ENCODE measurements around the gene COMMD10.

COMMD10 gene

DNA sequence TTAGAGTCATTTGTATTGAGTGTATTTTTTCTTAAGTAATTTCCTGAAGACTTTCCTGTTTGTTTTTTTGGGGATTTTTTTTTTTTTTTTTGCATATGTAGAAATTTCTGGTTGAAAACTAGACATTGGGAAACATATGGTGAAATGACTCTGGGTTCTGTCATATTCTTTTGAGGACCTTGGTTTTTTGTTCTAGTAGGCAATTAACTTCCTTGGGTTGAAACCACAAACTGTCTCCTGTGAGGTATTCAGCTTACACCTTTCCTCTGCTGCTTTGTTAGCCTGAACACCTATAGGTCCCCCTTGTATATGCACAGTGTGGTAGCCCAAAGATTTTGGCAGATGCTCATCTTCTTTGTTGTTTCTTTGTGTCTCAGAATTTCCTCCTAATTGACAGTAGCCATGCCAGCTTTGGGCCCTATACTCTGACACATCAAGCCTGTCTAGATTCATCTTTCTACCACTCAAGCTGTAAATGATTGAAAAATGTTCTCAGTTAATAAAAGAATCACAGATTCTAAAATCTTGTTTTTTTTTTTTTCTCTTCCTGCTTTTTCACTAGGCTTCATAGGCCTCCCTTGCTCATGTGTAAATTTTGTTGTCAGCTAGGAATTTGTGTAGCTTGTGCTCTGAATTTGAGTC, 140.6 kb downstream of the COMMD10 start:
- no peak for DNase-seq

DNA sequence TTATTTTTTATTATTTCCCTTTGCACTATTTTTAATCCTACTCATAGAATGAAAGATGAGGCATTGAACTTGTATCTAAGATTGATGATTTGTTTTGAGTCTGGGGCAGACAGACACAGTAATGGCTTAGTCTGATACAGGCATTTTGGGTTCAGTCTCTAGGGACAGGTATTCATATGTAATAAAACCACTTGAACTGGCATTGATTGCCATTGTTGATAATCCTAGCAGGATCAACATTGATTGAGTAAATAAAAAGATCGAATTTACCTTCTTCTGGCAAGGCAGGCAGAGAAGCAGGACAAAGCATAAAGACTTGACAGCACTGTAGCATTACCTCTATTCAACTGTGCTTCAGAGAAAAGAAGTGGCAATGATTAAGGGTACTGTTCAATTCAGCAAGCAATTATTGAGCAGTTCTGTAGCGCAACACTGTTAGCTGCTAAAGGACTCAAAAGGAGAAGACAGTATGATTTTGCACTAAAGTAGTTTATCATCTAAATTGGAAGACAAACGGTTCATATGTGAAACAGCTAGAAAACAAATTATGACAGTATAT, 144.4 kb downstream of the COMMD10 start:
- DNase-seq = no peak

DNA sequence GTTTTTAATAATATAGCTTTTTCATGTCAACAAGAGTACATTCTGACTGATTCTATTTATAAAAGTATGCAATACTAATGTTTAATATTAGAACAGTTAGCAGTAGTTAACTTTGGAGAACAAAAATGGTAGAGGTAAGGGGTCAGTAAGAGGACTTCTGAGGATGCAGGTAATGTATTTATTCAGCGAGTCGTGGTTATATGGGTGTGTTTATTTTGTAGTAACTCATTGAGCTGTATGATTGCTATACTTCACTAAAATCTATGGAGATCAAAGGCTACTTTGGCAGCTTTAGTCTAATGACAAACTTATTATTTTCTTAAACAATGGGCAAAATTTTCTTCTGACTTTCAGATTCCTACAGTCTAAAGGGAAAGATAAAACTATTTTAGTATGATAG, 146.5 kb downstream of the COMMD10 start:
- no peak for DNase-seq

DNA sequence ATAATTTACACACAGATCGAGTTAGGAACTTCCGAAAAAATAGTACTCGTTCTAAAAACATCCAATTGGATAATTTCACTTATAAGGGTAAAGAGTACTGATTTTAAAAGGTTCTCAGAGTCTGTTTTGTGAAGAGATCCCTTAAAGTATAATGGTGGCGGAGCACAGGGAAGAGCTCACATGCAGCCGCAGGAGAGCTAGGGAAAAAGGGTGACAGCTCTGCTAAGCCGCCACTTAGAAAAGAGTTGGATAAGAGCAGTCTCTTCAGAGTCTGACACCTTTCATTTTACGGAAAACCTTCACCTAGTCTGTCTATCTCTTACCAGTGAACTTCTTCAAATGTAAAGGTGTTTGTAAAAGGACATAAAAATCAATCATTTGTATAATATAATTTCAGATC, 149.9 kb downstream of the COMMD10 start:
- no peak for DNase-seq

DNA sequence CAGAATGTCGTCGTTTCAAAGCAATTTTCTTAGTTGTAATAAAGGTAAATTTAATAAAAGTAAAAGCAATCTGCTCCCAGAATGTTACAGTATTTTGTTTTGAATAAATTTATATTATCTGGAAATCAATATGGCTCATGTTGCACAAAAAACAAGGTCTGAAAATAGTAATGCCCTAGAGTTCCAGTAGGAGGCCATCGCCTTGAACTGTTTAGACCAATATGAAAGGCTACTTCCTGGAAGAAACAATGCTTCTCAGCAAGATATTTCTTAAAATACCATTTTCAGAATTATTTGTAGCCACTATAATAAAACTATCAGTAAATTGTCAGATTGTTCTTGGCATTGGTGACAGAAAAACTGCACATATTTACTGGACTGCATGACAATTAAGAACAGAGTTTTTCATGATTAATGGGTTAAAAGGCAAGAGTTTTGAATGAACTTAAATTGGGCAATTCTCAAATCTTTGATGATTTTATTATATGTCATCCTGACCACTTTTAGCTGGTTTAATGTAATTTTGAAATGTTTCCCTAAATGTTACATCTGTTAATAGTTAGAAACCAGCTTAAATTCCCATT, 153.2 kb downstream of the COMMD10 start:
- no peak for DNase-seq

DNA sequence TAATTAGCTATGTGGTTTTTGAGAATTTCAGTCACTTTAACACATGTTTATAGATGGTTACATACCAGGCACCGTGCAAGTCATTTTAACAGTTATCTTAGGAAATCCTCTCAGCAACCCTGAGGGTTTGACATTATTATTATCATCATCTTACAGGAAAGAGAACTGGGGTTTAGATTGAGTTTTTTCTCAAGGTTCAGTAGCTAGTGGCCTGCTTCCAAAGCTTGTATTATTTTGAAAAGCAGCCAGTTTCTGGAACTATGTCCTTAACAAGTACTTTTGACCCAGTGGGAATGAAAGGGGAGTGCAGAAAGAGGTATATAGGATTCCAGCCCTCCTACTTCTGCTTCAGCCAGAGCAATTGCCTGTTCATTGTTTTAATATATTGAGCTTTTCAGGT, 157.5 kb downstream of the COMMD10 start:
- no peak for DNase-seq

DNA sequence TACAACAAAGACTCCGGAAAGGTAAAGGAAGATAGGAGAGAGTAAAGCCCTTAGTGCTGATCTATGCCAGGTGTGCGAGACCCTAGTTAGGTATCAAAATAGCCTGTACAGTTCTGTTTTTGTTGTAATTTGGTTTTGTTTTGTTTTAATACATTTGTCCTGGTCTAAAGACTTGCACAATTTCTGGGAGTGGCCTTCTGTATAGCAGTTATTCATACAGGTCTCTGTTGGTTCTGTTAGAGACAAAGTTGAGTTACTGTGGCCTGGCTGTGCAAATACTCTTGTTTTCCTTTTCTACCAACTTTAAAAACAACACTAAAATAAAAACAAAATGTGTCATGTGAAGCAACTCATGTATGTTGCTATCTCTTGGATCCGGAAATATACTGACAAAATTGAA, 163.6 kb downstream of the COMMD10 start:
- no peak for DNase-seq

DNA sequence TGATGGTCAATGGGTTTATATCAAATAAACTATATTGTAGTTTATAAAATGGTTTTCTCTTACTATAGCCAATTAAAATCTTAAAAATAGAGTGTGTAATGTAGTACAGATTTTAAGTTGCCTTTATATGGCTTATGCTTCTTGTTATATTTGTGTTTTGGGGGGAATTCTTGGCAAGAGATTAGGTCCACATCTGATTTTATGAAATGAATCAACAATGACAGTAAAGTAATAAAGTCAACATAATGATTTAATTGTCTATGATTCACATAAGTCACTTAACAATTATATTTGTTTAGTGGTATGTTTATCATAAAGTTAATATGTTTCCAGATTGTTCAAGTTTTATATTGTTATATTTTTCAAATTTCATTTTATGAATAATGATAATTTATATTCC, 164.8 kb downstream of the COMMD10 start:
- DNase-seq = no peak

DNA sequence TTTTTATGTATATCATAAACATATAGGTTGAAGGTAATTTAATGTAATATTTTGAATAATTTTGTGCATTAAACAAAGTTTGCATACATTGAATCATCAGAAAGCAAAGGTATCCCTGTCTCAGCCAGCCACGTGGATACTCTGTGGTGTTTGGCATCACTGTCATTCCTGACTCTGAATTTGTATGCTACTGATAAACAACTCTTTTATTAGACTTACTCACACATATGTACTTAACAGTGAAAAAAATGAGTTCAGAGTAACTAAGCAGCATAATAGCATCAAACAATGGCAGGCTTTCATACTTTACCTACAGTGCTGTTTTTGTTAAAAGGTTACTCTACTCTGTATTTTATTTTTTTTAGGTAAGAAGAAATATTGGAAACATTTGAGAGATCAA, 171.9 kb downstream of the COMMD10 start:
- DNase-seq = no peak

DNA sequence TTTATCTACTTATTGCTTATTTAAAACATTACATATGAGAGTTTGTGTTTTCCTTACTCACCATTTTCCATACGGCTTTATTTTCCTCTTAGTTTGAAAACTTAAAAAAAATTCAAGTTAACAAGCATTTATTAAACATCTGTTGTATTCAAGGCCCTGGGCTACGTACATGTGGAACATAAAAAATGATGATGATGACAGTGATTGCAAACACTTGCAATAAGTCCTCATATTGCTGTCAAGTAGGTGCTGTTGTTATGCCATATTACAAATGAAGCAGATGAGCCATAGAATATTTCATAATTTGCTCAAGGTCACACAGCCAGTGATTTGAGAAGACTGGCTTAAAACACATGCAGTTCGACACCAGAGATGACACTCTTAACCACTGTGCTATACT, 180.6 kb downstream of the COMMD10 start:
- DNase-seq = no peak

DNA sequence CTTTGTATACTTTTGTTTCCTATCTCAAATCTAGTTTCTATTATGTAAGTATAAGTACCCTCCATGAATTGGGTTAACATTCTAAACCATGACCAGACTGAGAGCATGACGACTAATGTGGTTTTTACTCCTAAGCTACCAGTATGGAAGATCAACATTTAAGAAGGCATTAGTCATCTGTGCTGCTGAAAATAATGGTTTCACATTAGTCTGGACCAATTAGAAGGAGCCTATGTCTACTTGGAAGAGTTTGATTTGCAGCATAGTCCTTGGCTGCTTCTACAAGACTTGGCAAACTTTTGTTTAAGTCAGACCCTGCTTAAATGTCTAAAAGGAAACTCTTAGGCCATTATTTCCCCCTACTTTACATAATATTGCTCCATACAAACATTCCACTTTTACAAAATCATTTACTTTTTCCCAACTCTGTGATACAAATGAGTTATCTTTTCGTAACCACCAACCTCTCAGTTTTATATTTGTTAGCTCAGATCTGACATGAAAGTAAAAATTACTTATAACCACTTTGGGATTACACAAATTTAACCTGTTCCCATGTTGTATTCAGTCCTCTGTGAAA, 186.7 kb downstream of the COMMD10 start:
- no peak for DNase-seq

DNA sequence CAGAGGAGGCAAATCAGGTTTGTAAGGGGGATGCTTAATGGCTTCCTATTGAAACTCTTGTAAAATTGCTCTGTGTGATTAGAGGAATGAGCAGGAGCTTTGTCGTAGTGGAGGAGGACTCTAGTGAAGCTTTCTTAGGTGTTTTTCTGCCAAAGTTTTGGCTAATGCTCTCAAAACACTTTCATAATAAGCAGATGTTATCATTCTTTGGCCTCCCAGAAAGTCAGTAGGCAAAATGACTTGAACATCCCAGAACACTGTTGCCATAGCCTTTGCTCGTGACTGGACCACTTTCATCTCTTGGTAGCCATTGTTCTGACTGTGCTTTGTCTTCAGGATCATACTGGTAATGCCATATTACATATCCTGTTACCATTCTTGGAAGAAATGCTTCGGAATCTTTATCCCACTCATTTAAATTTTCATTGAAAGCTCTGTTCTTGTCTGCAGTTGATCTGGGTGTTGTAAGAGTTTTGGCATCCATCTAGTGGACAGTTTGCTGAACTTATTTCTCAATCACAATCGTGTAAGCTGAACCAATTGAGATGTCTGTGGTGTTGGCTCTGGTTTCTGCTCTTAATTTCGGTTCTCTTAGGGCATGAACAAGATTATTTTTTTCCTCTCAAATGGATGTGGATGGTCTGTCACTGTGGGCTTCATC, 187.6 kb downstream of the COMMD10 start:
- no peak for DNase-seq

DNA sequence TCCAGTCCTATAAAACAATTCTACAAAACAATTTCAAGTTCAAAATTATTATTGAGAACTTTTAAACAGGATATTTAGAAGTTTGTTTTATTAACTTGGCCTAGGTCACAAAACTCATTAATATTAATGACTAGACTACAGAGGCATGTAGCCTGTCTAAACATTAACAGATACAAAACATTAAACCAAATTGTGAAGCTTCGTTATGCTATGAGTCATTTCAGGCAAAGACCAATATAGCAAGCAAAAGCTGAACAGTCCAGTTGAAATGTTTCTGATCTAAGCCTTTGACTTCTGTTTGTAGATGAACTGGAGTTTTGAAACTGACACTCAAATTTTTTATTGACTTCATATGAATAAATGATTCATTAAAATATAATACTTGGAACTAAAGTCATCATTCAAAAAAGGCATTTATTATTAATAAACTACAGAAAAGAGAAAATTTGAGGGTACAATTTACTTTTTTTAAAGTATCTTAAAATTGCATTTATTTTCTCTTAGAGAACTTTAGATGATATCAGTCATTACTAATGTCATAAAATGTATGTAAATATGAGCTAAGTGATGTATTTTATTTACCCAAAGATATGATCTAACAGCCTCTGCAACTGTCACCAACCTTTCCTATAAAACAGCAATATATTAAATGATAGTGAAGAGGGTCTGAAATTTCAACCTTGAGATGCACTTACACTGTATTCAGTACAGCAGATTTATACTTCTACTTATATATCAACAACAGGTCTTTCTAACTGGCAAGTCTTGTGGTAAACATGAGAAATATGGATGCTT, 188.8 kb downstream of the COMMD10 start:
- no peak for DNase-seq

DNA sequence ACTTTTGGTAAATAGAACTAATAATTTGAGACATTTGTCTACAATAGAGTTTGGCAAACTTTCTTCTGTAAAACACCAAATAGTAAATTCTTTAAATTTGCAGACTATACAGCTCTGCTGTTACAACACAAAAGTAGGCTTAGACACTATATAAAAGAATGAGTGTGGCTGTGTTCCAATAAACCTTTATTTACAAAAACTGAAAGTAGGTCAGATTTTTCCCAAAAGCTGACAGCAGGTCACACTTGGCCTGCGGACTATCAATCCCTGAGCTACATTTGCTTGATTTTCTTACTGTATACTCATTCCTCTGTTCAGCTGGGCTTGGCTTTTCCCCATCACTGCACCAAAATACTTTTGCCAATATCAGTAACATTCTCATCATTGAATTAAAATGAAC, 189.4 kb downstream of the COMMD10 start:
- DNase-seq = no peak

DNA sequence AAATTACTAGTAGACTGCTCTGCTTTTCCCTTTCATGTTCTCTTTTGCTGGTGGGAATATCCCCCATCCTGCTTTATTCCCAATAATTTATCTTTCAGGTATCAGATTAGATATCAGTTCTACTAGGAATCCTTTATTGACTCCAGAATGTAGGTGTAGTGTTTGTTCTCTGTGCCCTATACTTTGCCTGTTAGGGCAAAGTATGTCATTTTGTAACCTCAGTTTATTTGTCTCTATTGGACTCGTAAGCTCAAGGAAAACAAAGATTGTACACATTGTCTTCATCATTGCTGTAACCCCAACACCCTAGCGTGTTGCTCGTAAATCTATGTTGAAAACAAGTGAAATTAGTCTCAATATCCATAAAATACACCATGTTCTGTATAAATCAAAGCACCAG, 190.5 kb downstream of the COMMD10 start:
- DNase-seq = no peak

DNA sequence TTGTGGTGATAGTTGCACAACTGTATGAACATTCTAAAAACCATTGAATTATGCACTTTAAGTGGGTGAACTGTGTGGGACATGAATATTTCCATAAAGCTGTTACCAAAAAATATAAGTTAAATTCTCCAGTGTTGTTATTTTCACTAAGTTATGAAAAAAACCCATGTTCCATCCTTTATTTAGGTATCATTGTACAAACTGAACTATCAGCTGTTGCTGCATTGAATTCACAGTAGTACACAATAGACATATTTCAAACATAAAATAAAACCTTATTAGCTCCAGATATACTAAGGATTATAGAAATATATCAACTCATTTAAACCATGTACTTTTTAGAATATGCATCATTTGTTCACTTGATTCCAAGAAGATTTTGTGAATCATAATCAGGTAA, 192.1 kb downstream of the COMMD10 start:
- no peak for DNase-seq

DNA sequence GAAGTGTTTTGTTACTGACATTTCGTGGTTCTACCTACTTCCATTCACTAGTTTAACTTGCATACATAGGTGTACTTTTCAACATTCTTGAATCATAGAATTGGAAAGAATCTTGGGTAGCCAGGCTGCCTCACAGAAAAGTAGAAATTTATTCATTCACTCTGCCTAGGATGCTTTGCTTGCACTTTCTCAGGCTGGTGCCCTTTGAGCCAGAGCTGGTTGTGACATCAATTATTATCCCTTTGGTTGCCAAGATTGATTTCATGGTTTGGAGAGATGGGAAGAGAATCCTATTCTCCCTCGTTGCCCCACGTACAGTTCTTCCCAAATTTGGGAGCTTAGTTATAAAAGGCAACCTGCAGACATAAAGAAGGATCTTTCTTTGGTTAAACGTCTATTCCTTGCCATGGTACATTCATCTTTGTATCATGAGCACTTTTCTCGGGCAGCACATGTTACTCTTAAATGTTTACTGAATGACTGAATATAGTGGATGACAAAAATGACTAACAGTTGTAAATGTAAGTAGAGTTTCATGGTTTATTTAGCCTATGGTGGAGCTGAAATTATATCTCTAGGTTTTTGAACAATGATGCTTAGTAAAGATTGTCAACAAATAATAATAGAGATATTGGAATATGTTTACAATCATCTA, 195.5 kb downstream of the COMMD10 start:
- no peak for DNase-seq

DNA sequence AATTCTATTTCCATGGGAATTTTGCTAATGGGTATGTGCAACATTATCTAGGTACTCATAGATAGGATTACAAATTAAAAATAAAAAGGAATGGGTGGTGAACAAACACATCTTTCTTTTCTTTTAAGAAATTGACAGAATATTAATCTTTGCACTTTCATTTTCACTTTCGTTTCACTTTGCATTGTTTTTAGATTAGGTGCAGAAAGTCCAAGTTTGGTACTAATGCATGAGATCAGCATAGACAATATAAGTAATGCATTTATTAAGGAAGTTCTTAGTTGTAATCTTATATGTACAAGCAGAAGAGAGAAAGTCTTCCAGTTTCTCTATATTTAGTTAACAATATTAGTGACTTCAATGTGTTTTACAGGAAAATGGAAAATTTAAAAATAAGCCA, 196.5 kb downstream of the COMMD10 start:
- DNase-seq = no peak

DNA sequence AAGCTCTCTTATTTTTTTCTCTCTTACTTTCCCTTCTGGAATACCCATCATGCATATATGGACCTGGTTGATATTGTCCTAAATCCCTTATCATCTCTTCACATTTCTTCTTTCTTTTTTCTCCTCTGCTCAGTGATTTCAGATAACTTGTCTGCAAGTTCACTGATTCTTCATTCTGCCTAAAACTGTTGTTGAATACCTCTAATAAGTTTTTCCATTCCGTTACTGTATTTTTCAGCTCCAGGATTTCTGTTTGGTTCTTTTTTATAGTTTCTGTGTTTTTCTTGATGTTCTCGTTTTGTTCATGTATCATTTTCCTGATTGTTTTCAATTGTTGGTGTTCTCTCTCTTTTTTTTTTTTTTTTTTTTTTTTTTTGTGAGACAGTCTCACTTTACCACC, 203.7 kb downstream of the COMMD10 start:
- no peak for DNase-seq

DNA sequence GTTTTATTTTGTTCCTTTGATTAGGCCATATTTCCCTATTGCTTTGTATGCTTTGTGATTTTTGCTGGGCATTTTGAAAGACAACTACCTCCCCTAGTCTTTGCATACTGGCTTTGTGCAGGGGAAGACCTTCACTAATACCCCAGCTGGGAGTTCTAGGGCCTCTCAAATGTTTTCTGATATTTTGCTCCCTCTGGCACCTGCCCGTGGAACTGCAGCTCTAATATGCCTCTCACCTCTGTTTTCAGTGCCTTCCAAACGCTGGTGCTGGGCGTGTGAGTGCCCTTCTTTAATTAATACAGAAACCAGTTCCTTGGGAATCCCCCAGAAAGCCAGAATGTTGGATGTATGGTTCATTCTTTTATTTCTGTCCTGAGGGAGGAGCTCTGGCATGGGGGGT, 204.5 kb downstream of the COMMD10 start:
- DNase-seq = peak; percentile 60

DNA sequence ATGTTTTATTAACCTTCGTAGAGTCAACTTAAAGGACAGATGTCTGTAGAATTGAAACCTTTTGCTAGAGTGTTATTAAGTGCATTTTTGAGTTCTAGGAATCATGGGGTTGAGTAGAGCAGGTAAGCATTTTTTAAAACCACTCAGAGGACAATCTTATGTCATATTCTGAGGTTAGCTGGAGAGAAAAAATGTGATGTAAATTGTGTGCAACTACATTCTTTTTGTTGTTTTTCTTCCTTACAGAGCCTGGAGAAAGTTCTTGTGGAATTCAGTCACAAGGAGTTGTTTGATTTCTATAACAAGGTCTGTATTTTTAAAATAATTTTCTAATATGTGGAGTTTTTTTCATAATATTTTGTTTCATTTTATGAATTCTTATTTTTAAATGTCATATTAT, 206.4 kb downstream of the COMMD10 start:
- DNase-seq = no peak

DNA sequence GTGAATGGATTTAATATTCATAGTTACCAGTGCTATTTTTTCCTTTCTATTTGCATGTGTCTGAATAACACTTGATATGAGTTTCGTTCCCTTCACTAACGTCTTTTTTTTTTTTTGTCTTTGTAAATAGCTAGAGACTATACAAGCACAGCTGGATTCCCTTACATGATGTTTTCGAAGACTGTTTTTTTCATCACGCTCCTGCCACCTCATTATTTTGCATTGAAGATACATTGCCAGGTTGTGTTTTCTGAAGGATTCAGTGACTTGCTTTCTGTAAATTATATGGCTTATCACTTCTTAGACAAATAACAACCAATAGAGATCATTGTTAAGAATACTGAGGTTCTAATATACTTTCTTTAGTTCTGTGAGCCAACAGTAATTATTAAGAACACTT, 207.5 kb downstream of the COMMD10 start:
- no peak for DNase-seq

Data from islet precursor cell (in vitro differentiated cells).